ENCODE measurements around the gene NKIRAS2. TPM values are rescaled to one million over a fixed set of nuclear protein-coding genes. Genes with fewer than 3 reads are reported as not detected.

The NKIRAS2 gene
- total and polyA plus RNA-seq, 2 experiments from 2014 or later = 31.3 to 52.9 TPM

GRCh38 chr17:42045719-42046118 is 25.8 kb downstream of the NKIRAS2 start (continued):
- no peak for TF ChIP-seq EZH2phosphoT487 (IDR thresholded peaks at IDR 0.05; ENCODE audit: unreplicated experiment)

GRCh38 chr17:42047343-42047742 is 27.5 kb downstream of the NKIRAS2 start:
- H3K27ac ChIP-seq (ENCODE audit: low read depth) = no peak overlapping the region
- Mint-ChIP-seq H3K4me3 (no peak overlapping the region), H3K4me1 (peaks cover 17% of the 10 kb centered on the region; the same call in 2 of the 3 replicates), H3K27me3 (ENCODE audit: insufficient read depth, low read depth, poor library complexity) (peaks cover 8% of the 10 kb centered on the region), H3K9me3 (no peaks in the 10 kb centered on the region), H3K27ac (no peak overlapping the region), H3K36me3 (ENCODE audit: low read depth) (no peaks in the 10 kb centered on the region)
- H3K27me3 ChIP-seq (ENCODE audit: insufficient read depth) = no peaks in the 10 kb centered on the region
- H2AFZ ChIP-seq = no peak overlapping the region
- H3K4me2 ChIP-seq = no peak overlapping the region
- peaks cover 13% of the 10 kb centered on the region; the same call in 1 of the 2 replicates for H3K4me1 ChIP-seq (ENCODE audit: insufficient read depth)
- TF ChIP-seq NANOG (IDR thresholded peaks at IDR 0.05; ENCODE audit: borderline replicate concordance) = no peak
- TF ChIP-seq JUNB (IDR thresholded peaks at IDR 0.05; ENCODE audit: unreplicated experiment) = no peak
- no peak for TF ChIP-seq CTCF (conservative IDR thresholded peaks at IDR 0.05; ENCODE audit: low read depth in 2 of 2)
- no peak for TF ChIP-seq EZH2 (IDR thresholded peaks at IDR 0.05; ENCODE audit: low read depth, unreplicated experiment)
- no peak for TF ChIP-seq CREB1 (CRISPR knock-in tag; IDR thresholded peaks at IDR 0.05; ENCODE audit: low read depth)
- no peak for TF ChIP-seq EZH2phosphoT487 (IDR thresholded peaks at IDR 0.05; ENCODE audit: unreplicated experiment)
- TF ChIP-seq, protein P1, sequence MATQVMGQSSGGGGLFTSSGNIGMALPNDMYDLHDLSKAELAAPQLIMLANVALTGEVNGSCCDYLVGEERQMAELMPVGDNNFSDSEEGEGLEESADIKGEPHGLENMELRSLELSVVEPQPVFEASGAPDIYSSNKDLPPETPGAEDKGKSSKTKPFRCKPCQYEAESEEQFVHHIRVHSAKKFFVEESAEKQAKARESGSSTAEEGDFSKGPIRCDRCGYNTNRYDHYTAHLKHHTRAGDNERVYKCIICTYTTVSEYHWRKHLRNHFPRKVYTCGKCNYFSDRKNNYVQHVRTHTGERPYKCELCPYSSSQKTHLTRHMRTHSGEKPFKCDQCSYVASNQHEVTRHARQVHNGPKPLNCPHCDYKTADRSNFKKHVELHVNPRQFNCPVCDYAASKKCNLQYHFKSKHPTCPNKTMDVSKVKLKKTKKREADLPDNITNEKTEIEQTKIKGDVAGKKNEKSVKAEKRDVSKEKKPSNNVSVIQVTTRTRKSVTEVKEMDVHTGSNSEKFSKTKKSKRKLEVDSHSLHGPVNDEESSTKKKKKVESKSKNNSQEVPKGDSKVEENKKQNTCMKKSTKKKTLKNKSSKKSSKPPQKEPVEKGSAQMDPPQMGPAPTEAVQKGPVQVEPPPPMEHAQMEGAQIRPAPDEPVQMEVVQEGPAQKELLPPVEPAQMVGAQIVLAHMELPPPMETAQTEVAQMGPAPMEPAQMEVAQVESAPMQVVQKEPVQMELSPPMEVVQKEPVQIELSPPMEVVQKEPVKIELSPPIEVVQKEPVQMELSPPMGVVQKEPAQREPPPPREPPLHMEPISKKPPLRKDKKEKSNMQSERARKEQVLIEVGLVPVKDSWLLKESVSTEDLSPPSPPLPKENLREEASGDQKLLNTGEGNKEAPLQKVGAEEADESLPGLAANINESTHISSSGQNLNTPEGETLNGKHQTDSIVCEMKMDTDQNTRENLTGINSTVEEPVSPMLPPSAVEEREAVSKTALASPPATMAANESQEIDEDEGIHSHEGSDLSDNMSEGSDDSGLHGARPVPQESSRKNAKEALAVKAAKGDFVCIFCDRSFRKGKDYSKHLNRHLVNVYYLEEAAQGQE (IDR thresholded peaks at IDR 0.05; ENCODE audit: unreplicated experiment) = no peak
- TF ChIP-seq STAT1 (IDR thresholded peaks at IDR 0.05; ENCODE audit: unreplicated experiment) = no peak
- TF ChIP-seq ZNF331 (CRISPR knock-in tag; IDR thresholded peaks at IDR 0.05; ENCODE audit: low read depth) = no peak
- TF ChIP-seq, protein P2, sequence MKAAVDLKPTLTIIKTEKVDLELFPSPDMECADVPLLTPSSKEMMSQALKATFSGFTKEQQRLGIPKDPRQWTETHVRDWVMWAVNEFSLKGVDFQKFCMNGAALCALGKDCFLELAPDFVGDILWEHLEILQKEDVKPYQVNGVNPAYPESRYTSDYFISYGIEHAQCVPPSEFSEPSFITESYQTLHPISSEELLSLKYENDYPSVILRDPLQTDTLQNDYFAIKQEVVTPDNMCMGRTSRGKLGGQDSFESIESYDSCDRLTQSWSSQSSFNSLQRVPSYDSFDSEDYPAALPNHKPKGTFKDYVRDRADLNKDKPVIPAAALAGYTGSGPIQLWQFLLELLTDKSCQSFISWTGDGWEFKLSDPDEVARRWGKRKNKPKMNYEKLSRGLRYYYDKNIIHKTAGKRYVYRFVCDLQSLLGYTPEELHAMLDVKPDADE (IDR thresholded peaks at IDR 0.05) = no peak
- TF ChIP-seq POLR2AphosphoS5 (IDR thresholded peaks at IDR 0.05; ENCODE audit: low read depth) = no peak
- TF ChIP-seq ZNF462 (CRISPR knock-in tag; IDR thresholded peaks at IDR 0.05) = no peak
- TF ChIP-seq ZNF114 (CRISPR knock-in tag; IDR thresholded peaks at IDR 0.05) = no peak
- no peaks in the 10 kb centered on the region for H4K20me1 ChIP-seq (replicated peaks; ENCODE audit: insufficient read depth)
- ATAC-seq (no peak), DNase-seq (ENCODE audit: low spot score) (no peak)
- no peaks in the 10 kb centered on the region for H3K79me2 ChIP-seq (replicated peaks; ENCODE audit: insufficient read depth)
- H3K9me2 ChIP-seq (ENCODE audit: insufficient read depth) = no peaks in the 10 kb centered on the region
- H3F3A ChIP-seq (replicated peaks; ENCODE audit: low read depth) = 0 out of 2 replicates have a peak, but pooled peaks cover 7% of the 10 kb centered on the region
- H3K36me3 ChIP-seq (ENCODE audit: insufficient read depth) = no peaks in the 10 kb centered on the region
- H3K4me3 ChIP-seq = no peak overlapping the region

All from GM23338 (cell line).